Dedifferentiated amniotic fluid mesenchymal stem cell (primary cell): ENCODE data around the gene POP5.
A peak's percentile ranks its signal among the peaks of the same experiment; 100 is the strongest.
"Not testable (repeated sequence)": the region's sequence is repeated elsewhere in the genome, so short reads cannot be mapped to it uniquely, and the experiment has no call there.

Experiments
- DNase-seq: peaks from one replicate; pipeline ENCODE4 v3.0.0-alpha.2; 2016; ENCODE audit errors: extremely low spot score

Gene POP5

GRCh38 chr12:120536064-120536791, 45.0 kb downstream of the POP5 start:
- DNase-seq = no peak

GRCh38 chr12:120534703-120535655, 46.2 kb downstream of the POP5 start:
- DNase-seq = peak; percentile 66

- DNase-seq = peak; percentile 91
Measured at GRCh38 chr12:120534203-120534702, 46.9 kb downstream of the POP5 start, which contains the start of gene RNF10. TSS of gene RNF10 (plus strand) at chr12:120534356. CDS start at chr12:120534812, 456 bp downstream.

GRCh38 chr12:120532701-120533238, 48.4 kb downstream of the POP5 start:
- no peak for DNase-seq

GRCh38 chr12:120530418-120530761, 50.8 kb downstream of the POP5 start:
- not testable (repeated sequence) for DNase-seq

- peak; percentile 32 for DNase-seq
Measured at GRCh38 chr12:120529641-120530417, 51.4 kb downstream of the POP5 start.

- DNase-seq = peak; percentile 86
Measured at GRCh38 chr12:120528861-120529525, 52.2 kb downstream of the POP5 start, which contains the start of gene COQ5. TSS of gene COQ5 (minus strand) at chr12:120529158. CDS start at chr12:120529141, 17 bp downstream.
